ENCODE results near the gene C22orf39.

Gene C22orf39

GRCh38 chr22:19401483-19401882 is 46.0 kb downstream of the C22orf39 start:
- DNase-seq (ENCODE audit: low spot score) (no peak), FAIRE-seq (no peak)

- no peak for FAIRE-seq
- DNase-seq (ENCODE audit: low spot score): no peak
Measured at GRCh38 chr22:19400881-19401280, 46.6 kb downstream of the C22orf39 start.

- DNase-seq (ENCODE audit: low spot score) (no peak), FAIRE-seq (no peak)
Measured at GRCh38 chr22:19398652-19399051, 48.9 kb downstream of the C22orf39 start.

GRCh38 chr22:19398206-19398605 is 49.3 kb downstream of the C22orf39 start:
- DNase-seq (ENCODE audit: low spot score) (no peak), FAIRE-seq (no peak)

GRCh38 chr22:19397734-19398104 is 49.8 kb downstream of the C22orf39 start:
- no peak for DNase-seq (ENCODE audit: low spot score)
- no peak for FAIRE-seq

- DNase-seq (ENCODE audit: low spot score) (no peak), FAIRE-seq (no peak)
Measured at GRCh38 chr22:19396934-19397733, 50.4 kb downstream of the C22orf39 start.

GRCh38 chr22:19396561-19396933 is 51.0 kb downstream of the C22orf39 start:
- DNase-seq (ENCODE audit: low spot score) (no peak), FAIRE-seq (no peak)

GRCh38 chr22:19395276-19395675 is 52.2 kb downstream of the C22orf39 start:
- FAIRE-seq: no peak

GRCh38 chr22:19394274-19395050 is 53.0 kb downstream of the C22orf39 start:
- DNase-seq (ENCODE audit: low spot score) (no peak), FAIRE-seq (no peak)

More at GRCh38 chr22:19395276-19395675, 52.2 kb downstream of the C22orf39 start:
- no peak for DNase-seq (ENCODE audit: low spot score)

- FAIRE-seq (no peak), DNase-seq (ENCODE audit: low spot score) (no peak)
Measured at GRCh38 chr22:19393704-19394103, 53.8 kb downstream of the C22orf39 start.
